Effector CD4-positive, alpha-beta T cell (primary cell): ENCODE data around the gene ANKRD11.
"Not testable (repeated sequence)": the region's sequence is repeated elsewhere in the genome, so short reads cannot be mapped to it uniquely, and the experiment has no call there.

ENCODE experiments used
- DNase-seq: peaks from one replicate; pipeline ENCODE4 v3.0.0-alpha.2; 2020

ANKRD11 gene

GRCh38 chr16:89400740-89401139 lies 89.6 kb downstream of the ANKRD11 start:
- no peak for DNase-seq

GRCh38 chr16:89398924-89399323 lies 91.4 kb downstream of the ANKRD11 start:
- no peak for DNase-seq

DNA sequence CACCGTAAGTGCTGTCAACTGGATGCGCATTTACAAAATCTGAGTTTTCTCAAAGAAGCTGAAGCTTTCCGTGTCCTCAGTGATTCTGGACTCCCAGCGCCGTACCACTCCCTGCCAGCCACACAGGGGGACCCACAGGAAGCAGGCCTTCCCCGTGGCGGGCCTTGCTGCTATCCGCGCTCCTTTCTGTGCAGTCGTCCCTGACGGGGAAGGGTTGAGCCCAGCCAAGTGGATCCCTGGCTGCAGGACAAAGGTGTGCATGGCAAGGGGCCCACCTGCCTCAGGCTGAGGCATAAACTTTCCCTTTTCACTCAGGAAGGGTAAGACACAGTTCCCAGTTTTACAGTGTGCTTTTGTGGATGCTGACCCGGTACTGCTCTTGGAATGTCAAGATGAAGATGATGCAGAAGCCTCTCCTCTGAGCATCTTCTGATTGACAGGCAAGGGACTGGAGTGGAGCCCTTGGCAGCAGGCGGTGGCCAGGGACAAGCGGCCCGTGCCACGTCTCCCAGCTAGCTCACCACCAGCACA lies 93.0 kb downstream of the ANKRD11 start:
- no peak for DNase-seq

DNA sequence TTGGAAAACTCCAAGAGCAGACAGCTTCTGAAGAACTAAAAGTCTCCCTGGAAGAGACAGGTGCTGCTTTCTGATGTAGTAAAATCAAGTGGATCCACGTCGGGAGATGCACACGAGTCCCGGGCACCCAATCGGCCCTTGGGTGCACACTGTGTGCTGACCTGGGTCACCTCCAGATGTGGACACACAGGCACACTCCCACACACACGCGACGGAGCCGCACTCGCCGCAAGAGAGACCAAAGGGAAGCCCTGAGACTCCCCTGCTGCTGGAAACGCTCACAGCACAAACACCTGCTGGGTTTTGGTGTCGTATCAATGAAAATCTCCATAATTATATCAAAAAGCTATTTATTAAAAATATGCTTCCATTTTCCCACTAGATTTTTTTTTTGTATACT lies 94.2 kb downstream of the ANKRD11 start:
- DNase-seq, result no peak

DNA sequence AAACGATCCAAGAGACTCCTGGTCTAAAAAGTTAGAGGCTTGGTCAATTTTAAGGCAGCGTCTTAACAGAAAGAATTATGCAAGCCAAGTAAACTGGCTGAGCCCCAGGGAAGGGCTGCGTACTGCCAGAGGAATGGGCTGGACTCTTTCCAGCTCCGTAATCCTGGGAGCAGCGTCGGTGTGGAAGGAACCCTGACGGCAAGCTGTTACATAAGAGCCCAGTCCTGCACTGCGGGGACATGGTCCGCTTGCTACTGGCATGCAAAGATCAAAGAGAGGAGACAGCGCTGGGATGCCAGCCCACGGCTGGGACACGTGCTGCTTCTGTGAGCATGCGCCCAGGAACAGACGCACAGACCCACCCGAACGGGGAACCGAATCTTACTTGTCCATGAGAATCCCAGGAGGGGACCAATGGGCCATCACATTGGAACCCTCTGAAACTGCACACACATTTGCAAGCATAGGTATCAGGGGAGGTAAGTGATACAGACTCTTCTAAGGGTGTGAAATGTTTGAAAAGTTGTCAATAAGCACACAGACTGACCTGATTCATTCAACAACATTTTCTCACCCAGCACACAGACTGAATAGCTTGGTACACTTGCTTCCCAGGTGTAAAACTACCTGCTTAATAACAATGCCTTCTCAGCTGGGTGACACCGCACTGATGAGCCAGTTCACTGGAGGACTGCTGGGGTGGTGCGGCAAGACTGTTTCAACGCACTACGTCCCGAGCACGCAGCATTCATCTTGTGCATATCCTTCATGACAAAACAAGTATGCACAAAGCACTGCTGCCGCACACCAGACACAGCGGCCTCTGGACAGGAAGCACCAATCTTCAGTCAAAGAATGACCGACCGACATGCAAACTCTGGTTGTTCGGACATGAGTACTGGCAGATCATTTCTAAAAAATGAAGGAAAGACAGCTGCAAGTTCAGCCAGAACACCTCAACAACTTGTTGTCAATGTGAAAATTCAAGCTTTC lies 94.9 kb downstream of the ANKRD11 start:
- no peak for DNase-seq

GRCh38 chr16:89393738-89394406 lies 96.5 kb downstream of the ANKRD11 start:
- no peak for DNase-seq

DNA sequence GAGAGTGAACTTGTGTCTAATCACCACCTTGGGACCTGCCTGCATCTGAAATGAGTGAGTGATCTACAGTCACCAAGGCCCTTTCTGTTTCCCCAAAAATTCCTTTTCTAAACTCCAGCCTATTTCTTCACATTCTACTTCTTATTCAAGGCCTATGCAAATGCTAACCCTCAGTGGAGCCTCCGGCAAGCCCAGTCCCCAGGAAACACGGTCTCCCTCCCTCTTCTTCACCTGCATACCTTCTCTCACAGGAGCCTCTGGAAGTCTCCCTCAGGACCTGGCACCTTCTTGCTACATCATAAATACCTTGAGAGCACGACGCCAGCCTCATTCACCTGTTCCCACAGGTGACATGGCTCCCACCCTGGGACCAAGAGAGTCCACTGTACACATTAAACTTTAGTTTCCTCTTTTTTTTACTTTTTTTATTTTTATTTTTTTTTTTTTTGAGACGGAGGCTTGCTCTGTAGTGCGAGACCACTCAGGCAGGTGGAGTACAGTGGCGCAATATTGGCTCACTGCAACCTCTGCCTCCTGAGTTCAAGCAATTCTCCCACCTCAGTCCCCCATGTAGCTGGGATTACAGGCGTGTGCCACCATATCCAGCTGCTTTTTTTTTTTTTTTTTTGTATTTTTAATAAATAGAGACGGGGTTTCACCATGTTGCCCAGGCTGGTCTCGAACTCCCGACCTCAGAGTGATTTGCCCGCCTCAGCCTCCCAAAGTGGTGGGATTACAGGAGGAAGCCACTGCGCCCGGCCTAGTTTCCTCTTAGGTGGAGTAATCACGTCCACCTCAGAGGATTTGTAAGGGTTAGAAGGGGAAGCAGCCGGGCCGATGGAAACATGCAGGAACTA lies 97.3 kb downstream of the ANKRD11 start:
- no peak for DNase-seq

DNA sequence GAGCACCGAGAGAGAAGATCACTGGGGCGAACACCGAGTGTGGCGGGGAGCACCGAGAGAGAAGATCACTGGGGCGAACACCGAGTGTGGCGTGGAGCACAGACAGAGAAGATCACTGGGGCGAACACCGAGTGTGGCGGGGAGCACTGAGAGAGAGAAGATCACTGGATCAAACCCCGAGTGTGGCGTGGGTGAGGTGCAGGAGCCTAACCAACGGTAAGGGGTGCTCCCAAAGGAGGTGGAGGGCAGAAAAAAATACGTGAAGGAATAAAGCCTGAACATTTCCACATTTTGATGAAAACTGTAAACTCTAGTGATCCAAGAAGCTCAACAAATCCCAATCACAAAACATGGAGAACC lies 100.2 kb downstream of the ANKRD11 start:
- not testable (repeated sequence) for DNase-seq

- not testable (repeated sequence) for DNase-seq
Observed at GRCh38 chr16:89389504-89390223, 100.7 kb downstream of the ANKRD11 start.

DNA sequence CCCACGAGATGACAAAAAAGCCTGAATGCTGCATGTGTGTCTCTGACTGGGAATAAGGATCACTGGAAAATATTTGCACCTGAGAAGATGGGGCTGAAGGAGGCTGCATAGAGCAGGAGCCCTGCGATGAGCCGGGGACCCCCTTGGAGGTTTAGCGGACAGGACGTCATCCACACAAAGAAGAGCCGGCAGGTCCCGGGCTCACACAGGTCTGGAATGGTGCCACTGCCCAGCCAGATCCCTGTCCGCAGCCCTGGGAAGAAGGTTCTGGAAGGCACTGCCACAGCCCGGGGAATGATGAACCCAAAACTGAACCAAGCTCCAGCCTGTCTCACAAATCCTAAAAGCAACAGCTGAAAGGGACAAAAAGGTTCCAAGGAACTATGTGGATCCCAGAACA lies 101.8 kb downstream of the ANKRD11 start:
- no peak for DNase-seq

- DNase-seq, result no peak
Observed at GRCh38 chr16:89386306-89387185, 103.8 kb downstream of the ANKRD11 start.

DNA sequence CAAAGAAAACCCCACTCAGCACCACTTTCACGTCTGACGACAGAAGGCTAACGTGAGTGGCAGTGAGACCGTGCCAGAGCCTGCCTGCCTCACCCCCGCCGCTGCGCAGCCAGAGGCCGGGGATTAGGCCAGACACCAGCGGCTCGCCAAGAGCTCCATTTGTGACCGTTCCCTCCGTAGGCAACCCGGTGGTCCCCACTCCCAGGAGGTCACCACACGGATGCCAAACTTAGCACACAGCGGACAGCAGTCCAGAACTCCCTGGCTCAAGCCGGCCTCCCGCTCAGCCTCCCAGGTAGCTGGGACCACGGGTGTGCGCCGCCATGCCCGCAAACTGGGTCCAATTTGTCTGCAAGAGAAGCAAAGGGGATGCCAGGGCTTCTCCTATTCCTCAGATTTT lies 104.6 kb downstream of the ANKRD11 start:
- no peak for DNase-seq

GRCh38 chr16:89384282-89384681 lies 106.1 kb downstream of the ANKRD11 start:
- DNase-seq, result no peak

DNA sequence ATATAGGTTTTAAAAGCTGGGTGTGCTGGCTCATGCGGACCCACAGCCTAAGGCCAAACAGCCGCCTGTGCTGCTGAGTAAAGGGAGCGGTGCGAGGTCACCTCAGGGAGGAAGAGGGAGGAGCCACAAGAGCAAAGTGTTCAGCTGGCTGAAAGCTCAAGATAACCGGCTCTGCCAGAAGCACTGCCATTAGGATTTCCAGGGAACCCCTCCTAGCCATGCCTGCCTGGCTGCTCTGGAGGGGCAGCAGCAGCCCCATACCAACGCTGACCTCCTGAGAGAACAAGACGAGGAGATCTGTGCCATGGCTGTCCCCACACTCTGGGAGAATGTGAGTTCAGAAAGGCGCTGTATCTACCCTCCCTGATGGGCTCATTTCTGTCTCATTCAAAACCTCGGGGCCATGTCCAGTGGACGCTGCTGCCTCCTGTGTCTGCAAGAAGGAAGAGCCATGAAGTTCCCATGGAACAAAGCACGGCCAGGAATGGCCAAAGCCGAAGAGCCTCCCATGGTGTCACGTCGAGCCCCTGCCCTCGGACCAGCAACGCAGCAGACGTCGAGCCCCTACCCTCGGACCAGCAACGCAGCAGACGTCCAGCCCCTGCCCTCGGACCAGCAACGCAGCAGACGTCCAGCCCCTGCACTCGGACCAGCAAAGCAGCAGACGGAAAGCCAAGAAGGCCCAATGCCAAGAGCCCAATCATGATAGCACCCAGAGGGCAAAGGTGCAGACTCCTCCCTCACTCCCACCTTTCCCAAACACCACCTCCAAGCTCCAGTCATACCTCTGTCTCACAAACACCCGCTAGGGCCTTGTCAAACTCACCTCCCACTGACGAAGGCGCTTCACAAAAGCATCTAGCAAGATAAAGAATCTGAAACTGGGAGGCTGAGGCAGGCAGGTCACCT lies 107.0 kb downstream of the ANKRD11 start:
- no peak for DNase-seq

- DNase-seq, result not testable (repeated sequence)
Observed at GRCh38 chr16:89382555-89382954, 107.8 kb downstream of the ANKRD11 start.

GRCh38 chr16:89381788-89382187 lies 108.6 kb downstream of the ANKRD11 start:
- no peak for DNase-seq

DNA sequence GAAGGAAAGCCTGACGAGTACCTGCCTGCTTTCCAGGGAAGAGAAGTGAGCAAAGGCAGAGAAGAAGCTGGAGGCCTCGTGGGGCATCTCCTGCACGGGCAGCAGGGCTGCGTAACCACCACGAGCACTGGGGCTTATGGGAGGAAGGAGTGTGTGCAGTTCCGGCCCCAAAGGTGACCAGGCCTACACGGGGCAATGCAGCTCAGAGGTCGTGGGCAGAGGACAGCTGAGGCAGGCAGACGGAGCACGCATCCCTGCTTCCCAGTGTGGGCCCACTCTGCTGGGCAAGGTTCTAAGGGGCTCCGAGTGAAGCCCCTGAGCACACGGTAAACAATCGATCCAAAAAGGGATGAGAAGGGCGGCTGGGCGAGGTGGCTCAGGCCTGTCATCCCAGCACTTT lies 109.7 kb downstream of the ANKRD11 start:
- no peak for DNase-seq

- no peak for DNase-seq
Observed at GRCh38 chr16:89378947-89379771, 111.2 kb downstream of the ANKRD11 start.

DNA sequence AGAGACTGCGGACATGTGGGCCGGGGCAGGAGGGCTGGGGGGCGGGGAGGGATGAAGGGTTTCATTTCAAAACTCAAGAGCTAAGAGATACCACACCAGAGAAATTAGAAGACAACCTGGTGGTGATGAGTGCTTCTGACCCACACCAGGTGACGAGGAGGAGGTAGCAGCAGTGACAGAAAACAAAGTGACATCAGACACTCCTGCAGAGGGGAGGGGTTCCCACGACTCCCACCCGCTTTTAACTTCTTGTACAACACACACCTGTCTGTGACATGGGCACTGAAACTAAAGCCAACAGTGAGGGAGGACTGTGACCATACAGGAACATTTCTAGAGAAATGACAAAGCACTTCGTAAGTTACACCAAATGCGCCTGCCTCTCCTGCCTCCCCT lies 112.9 kb downstream of the ANKRD11 start:
- no peak for DNase-seq
